HEK293T (cell line): ENCODE results near the gene HOXA13.

Source experiments
- CTCF ChIA-PET: fragments of 350-600 bp; formaldehyde crosslinking; extraction: SDS; loops from one replicate; lab custom pipeline; 2021; ENCODE audit warnings: antibody characterized with exemption, inconsistent platforms; lab: Yijun Ruan, JAX
- POLR2A ChIA-PET: fragments of 350-600 bp; formaldehyde crosslinking; extraction: SDS; loops from one replicate; lab custom pipeline; 2020; ENCODE audit warnings: antibody characterized with exemption, inconsistent platforms; lab: Yijun Ruan, JAX
- DNase-seq: peaks from one replicate; pipeline ENCODE4 v3.0.0; 2012; ENCODE audit warnings: mixed read lengths; ENCODE audit errors: extremely low spot score
- ARNT ChIP-seq: fragments of 450-650 bp; IDR thresholded peaks from 2 replicates; pipeline ENCODE4 v1.6.1; 2017; ENCODE audit warnings: mild to moderate bottlenecking
- BHLHE40 ChIP-seq: fragments of 450-650 bp; IDR thresholded peaks from 2 replicates; pipeline ENCODE4 v1.6.1; 2016; ENCODE audit warnings: mild to moderate bottlenecking, moderate library complexity, borderline replicate concordance
- CTBP1 ChIP-seq: fragments of 450-650 bp; IDR thresholded peaks from 2 replicates; pipeline ENCODE4 v1.6.1; 2016; ENCODE audit warnings: borderline replicate concordance
- ELF4 ChIP-seq: fragments of 450-650 bp; IDR thresholded peaks from 2 replicates; pipeline ENCODE4 v1.6.1; 2017; ENCODE audit warnings: antibody characterized with exemption
- FOXA1 ChIP-seq: fragments of 450-650 bp; IDR thresholded peaks from 2 replicates; pipeline ENCODE4 v1.6.1; 2016; ENCODE audit warnings: mild to moderate bottlenecking
- FOXK2 ChIP-seq: fragments of 450-650 bp; IDR thresholded peaks from 2 replicates; pipeline ENCODE4 v1.6.1; 2016; ENCODE audit warnings: mild to moderate bottlenecking
- FOXM1 ChIP-seq: fragments of 450-650 bp; IDR thresholded peaks from 2 replicates; pipeline ENCODE4 v1.6.1; 2017; ENCODE audit warnings: mild to moderate bottlenecking, borderline replicate concordance
- HDGF ChIP-seq: fragments of 450-650 bp; IDR thresholded peaks from 2 replicates; pipeline ENCODE4 v1.6.1; 2017; ENCODE audit warnings: antibody characterized with exemption, borderline replicate concordance
- L3MBTL2 ChIP-seq: fragments of 450-650 bp; conservative IDR thresholded peaks from 2 replicates; pipeline ENCODE4 v1.6.1; 2016; ENCODE audit warnings: mild to moderate bottlenecking
- LEF1 ChIP-seq: fragments of 450-650 bp; IDR thresholded peaks from 2 replicates; pipeline ENCODE4 v1.6.1; 2017; ENCODE audit warnings: mild to moderate bottlenecking, borderline replicate concordance
- NFRKB ChIP-seq: fragments of 450-650 bp; IDR thresholded peaks from 2 replicates; pipeline ENCODE4 v1.6.1; 2016; ENCODE audit warnings: mild to moderate bottlenecking, moderate library complexity
- SP1 ChIP-seq: fragments of 450-650 bp; IDR thresholded peaks from 2 replicates; pipeline ENCODE4 v1.6.1; 2017
- SUZ12 ChIP-seq: fragments of 450-650 bp; IDR thresholded peaks from 2 replicates; pipeline ENCODE4 v1.6.1; 2016; ENCODE audit warnings: mild to moderate bottlenecking
- TARDBP ChIP-seq: fragments of 450-650 bp; IDR thresholded peaks from 2 replicates; pipeline ENCODE4 v1.6.1; 2016
- ZNF384 ChIP-seq: fragments of 450-650 bp; IDR thresholded peaks from 2 replicates; pipeline ENCODE4 v1.6.1; 2016
- TF ChIP-seq, protein P1 (sequence below): fragments of 450-650 bp; IDR thresholded peaks from 2 replicates; pipeline ENCODE4 v1.6.1; 2016

The HOXA13 gene

DNA sequence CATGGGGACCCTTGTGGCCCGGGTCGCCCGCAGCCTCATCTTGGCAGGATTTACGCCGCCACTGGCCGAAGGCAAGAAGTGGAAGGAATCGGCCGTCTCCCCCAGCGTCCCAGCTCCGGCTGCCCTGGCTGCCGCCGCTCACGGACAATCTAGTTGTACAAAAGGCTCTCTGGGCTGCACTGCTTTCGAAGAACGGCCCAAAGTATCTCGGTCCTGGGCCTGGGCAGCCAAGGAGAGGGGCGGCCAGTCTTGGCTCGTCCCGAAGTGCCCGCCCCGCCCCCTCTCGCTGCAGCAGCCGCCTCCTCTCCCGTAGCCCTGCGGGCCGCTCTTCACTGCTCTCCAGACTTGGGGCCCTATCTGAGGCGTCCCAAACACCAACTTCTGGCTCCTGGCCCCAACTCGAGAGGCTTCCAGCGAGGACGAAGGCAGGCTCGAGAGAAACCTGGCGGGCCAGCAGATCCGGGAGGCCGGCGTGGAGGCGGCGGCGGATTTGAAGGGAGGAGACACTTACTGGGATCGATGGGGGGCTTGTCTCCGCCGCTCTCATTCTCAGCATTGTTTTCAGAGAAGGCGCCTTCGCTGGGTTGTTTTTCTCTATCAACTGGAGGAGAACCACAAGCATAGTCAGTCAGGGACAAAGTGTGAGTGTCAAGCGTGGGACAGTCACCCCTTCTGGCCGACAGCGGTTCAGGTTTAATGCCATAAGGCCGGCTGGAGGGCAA is 35.4 kb downstream of the HOXA13 start:
- TF ChIP-seq SP1 (no peak), LEF1 (no peak), TARDBP (no peak), SUZ12 (no peak), ARNT (no peak), BHLHE40 (no peak), L3MBTL2 (no peak), ELF4 (no peak), HDGF (no peak), FOXA1 (no peak), FOXK2 (no peak), ZNF384 (no peak), CTBP1 (no peak), NFRKB (no peak), FOXM1 (no peak)
- TF ChIP-seq, protein P1, sequence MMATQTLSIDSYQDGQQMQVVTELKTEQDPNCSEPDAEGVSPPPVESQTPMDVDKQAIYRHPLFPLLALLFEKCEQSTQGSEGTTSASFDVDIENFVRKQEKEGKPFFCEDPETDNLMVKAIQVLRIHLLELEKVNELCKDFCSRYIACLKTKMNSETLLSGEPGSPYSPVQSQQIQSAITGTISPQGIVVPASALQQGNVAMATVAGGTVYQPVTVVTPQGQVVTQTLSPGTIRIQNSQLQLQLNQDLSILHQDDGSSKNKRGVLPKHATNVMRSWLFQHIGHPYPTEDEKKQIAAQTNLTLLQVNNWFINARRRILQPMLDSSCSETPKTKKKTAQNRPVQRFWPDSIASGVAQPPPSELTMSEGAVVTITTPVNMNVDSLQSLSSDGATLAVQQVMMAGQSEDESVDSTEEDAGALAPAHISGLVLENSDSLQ, result no peak
- ChIA-PET POLR2A (interaction anchor here (0.6 to 3.9 kb wide), 7 partner anchors 10 to 21 kb away, joined by 3 to 33 read pairs (median 4); partner anchors contain the start of genes HOXA10, HOXA11, HOXA3 and HOXA5), CTCF (no interaction called here)
- no peak for DNase-seq

DNA sequence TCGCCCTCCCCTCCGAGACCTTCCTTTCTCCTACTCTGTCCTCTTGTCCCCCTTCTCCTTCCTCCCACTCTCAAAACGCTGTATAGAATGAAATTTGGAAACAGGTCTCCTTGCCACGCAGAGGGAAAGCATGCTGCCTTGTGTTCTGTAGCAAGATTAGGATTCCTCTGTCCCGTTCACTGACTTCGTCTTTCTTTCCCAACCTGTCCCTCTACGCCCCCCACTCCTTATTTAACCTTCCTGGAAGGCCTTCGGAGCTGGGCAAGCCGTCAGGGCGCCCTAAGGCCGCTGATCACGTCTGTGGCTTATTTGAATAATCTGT is 35.9 kb downstream of the HOXA13 start:
- TF ChIP-seq, protein P1, result no peak
- TF ChIP-seq LEF1 (no peak), ZNF384 (no peak), NFRKB (no peak), BHLHE40 (no peak), L3MBTL2 (no peak), CTBP1 (no peak), ELF4 (no peak), FOXA1 (no peak), FOXM1 (no peak), FOXK2 (no peak), SP1 (no peak), HDGF (no peak), SUZ12 (no peak), ARNT (no peak)
- ChIA-PET CTCF (no interaction called here), POLR2A (interaction anchor here (0.6 to 3.9 kb wide), 7 partner anchors 11 to 21 kb away, joined by 3 to 33 read pairs (median 4); partner anchors contain the start of genes HOXA10, HOXA11, HOXA3 and HOXA5)
- DNase-seq, result no peak

DNA sequence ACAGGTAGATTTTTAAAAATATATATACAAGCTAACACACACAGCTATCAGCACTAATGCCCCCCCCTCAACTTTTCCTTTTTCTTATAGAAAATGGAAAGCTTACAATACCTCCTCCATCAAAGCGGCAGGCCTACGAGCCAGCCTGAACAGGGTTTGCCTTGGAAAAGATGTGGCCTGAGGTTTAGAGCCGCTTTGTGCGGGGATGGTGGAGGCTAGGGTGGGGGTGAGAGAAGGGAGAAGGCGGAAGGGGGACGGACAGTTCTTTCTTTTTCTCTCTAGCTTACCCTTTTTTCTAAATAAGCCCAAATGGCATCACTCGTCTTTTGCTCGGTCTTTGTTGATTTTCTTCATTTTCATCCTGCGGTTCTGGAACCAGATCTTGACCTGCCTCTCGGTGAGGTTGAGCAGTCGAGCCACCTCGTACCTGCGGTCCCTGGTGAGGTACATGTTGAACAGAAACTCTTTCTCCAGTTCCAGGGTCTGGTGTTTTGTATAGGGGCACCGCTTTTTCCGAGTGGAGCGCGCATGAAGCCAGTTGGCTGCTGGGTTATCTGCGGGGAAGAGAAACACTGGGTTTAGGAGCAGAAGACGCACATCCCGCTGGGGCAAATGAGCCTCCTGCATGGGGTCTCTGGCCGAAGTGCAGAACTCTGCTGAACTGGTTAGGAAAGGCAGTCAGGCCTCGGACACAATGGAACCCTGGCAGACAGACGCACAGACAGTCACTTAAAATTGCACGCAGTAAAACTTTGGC is 36.4 kb downstream of the HOXA13 start:
- ChIA-PET POLR2A (interaction anchor here (0.6 to 3.9 kb wide), 10 partner anchors 9 to 965 kb away, joined by 3 to 45 read pairs (median 4); partner anchors contain the start of genes HOXA10, HOXA11, HOXA3 and HOXA5), CTCF (interaction anchor here (2.4 to 3.5 kb wide), 3 partner anchors 16 to 794 kb away, joined by 11 to 23 read pairs (median 20); partner anchors contain the start of gene HOXA5)
- no peak for TF ChIP-seq L3MBTL2
- no peak for TF ChIP-seq FOXA1
- TF ChIP-seq HDGF, result no peak
- no peak for DNase-seq

DNA sequence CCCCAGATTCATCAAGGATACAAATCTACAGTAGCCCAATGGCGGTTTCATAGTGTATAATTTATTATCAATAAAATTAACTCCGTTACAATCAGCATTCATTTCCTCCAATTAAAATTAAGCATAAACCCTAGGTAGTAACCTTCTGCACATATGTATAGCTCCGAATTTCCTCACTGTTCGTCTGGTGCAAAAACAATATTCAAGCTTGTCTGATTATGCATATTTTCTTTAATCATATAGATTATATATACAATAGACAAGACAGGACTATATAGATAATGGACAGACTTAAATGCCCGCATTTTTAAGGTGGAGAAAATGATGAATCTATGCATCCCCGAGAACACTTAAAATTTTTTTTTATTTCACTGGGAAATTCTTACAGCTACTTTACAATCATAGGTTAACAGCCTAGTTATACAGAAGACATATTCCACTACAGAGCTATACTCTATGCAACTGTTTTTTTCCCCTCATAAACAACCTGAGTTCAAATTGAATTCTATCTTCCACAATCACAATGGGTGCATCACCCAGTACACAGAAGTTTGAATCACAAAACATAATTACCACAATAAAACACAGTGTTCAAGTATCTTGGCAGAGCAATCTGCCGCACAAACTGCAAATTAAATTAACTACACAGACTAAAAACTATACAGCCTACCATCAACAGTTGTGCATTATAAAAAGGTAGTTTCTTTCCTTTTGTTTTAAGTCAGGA is 37.2 kb downstream of the HOXA13 start:
- TF ChIP-seq, protein P1, result peak; percentile 56
- no peak for TF ChIP-seq NFRKB
- no peak for TF ChIP-seq HDGF
- POLR2A ChIA-PET, result interaction anchor here (0.5 to 3.9 kb wide), 10 partner anchors 10 to 964 kb away, joined by 3 to 45 read pairs (median 4); partner anchors contain the start of genes HOXA10, HOXA11, HOXA3 and HOXA5
- CTCF ChIA-PET, result interaction anchor here (0.7 to 3.5 kb wide), 6 partner anchors 13 to 793 kb away, joined by 3 to 23 read pairs (median 10); partner anchors contain the start of gene HOXA5
- DNase-seq, result no peak

DNA sequence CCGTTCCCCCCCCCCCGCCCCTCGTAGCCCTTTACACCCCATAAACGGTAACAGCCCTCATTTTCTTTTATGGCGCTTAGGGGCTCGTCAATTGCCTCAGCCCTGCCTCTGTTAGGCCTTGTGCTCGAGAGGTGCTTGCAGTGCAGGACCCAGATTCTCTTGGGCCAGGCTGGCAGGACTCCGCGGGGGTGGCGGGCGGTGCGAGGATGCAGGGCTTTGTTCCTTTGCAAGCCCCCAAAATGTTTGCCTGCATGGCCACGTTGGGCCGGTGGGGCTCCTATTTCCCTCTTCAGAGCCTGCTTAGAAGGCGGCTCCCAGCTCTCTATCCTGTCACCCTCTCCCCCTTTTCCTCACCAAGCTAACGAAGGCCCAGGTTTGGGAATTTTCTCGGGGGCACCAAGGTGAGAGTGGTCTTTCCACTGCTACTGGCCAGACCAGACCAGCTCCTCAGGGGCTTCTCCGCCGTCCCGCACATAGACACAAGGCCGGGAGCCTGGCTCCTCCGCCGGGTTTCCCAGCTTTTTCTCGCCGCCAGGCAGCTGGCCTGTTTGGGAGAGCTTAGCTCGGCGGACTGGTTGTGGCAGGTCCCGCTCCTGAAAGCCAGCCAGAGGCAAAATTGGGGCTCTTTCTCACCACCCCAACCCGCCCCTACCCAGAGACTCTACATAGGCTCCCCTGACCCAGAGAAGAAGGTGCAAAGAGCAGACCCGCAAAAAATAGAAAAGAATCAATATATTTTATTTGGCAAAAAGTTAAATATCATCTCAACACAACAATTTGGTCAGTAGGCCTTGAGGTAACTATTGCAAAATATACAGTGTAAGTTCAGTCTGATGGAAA is 38.0 kb downstream of the HOXA13 start:
- TF ChIP-seq CTBP1, result no peak
- no peak for TF ChIP-seq FOXK2
- TF ChIP-seq, protein P1, result no peak
- no peak for TF ChIP-seq ARNT
- TF ChIP-seq LEF1, result no peak
- no peak for TF ChIP-seq FOXM1
- no peak for TF ChIP-seq HDGF
- no peak for TF ChIP-seq BHLHE40
- no peak for TF ChIP-seq SP1
- no peak for TF ChIP-seq FOXA1
- TF ChIP-seq SUZ12, result no peak
- TF ChIP-seq NFRKB, result no peak
- TF ChIP-seq TARDBP, result no peak
- POLR2A ChIA-PET, result interaction anchor here (0.7 to 3.9 kb wide), 14 partner anchors 8 to 963 kb away, joined by 3 to 45 read pairs (median 4); partner anchors contain the start of genes HOXA11, HOXA3, HOXA4 and HOXA5
- no peak for DNase-seq
- CTCF ChIA-PET, result interaction anchor here (0.5 to 3.5 kb wide), 12 partner anchors 12 to 954 kb away, joined by 3 to 23 read pairs (median 4); partner anchors contain the start of gene HOXA5
